ENCODE results near the gene ZBTB45.

Gene ZBTB45

DNA sequence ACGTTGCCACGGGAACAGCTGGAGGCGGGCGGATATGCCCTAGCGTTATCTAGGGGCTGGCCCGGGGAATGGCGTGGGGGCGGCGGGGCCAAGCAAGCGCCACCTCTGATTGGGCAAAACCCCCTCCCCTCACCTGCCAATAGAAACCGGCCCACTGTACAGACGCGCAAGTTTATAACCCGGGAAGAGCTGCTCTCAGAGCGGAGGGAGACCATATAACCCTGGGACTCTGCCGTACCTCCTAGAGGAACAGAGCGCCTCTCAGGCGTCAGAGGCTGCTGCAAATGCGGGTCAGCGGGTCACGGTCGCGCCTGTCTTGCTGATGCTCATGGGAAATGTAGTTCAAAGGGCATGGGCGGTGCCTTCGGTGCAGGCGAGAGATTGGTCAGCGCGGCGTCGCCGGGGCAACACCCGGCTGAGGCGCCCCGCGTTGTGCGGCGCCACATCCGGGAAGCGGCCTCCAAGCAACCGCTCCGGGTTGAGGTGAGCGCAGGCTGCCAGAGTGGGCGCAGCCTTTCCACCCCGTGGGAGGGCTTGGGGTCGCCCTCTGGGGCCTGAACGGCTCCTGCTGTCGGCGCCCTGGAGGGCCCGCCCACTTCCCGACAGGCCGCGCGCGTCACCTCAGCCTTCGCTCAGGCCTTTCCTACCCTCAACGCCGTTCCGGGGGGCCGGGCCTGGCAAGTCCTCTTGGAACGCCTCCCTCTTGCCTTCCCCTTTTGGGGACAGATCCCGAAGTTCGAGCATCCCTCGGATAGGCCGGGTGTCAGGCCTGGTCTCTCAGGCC lies 43.7 kb downstream of the ZBTB45 start, which contains the start of gene ZNF446:
ZNF446 (plus strand) TSS at position 639 of the 784 bp plus-strand sequence. CDS start 867 bp downstream, outside the sequence.
- ChIA-PET POLR2A (interaction anchor here (1.0 to 2.5 kb wide), 12 partner anchors 8 to 248 kb away, joined by 3 to 11 read pairs (median 4); partner anchors contain the start of genes TRIM28, ZBTB45, ZNF324 and ZNF324B), CTCF (interaction anchor here (1.1 to 2.2 kb wide), 2 partner anchors 43 to 73 kb away, joined by 6 to 8 read pairs; partner anchors contain the start of gene ZBTB45)
- no peaks in the 10 kb centered on the region for H3K9me3 ChIP-seq (ENCODE audit: control insufficient read depth, insufficient read depth, low read depth, low read length)
- peak within 1 kb of the TSS; percentile 69 for H3K27ac ChIP-seq (ENCODE audit: extremely low read depth, low read depth, low read length)
- peaks cover 7% of the 10 kb centered on the region; the same call in 1 of the 2 replicates for H3K4me1 ChIP-seq (ENCODE audit: control insufficient read depth, insufficient read depth, low read length)
- H3K36me3 ChIP-seq (ENCODE audit: control insufficient read depth in 2 of 2, insufficient read depth in 1 of 2, low read length in 2 of 2): peaks cover 13 to 59% of the 10 kb centered on the region in 2 experiments
- peak within 1 kb of the TSS; percentile 75 for H3K4me3 ChIP-seq (ENCODE audit: low read depth, low read length)
- TF ChIP-seq ZFHX2 (tag by site-specific recombination; conservative IDR thresholded peaks at IDR 0.05) (peak; percentile 92), ZNF530 (tag by site-specific recombination; IDR thresholded peaks at IDR 0.05; ENCODE audit: low read depth) (no peak), SP3 (tag by site-specific recombination; IDR thresholded peaks at IDR 0.05) (peak; percentile 94), ZNF837 (tag by site-specific recombination; IDR thresholded peaks at IDR 0.05) (peak; percentile 71; the same call in 1 of the 2 replicates), ZNF423 (tag by site-specific recombination; IDR thresholded peaks at IDR 0.05) (peak; percentile 66), SP7 (tag by site-specific recombination; IDR thresholded peaks at IDR 0.05) (peak; percentile 47; the same call in 1 of the 2 replicates), ZBTB21 (tag by site-specific recombination; IDR thresholded peaks at IDR 0.05) (peak; percentile 33; the same call in 1 of the 2 replicates), ZBTB20 (tag by site-specific recombination; IDR thresholded peaks at IDR 0.05) (peak; percentile 96), ZNF747 (tag by site-specific recombination; IDR thresholded peaks at IDR 0.05) (no peak), ZBTB8A (tag by site-specific recombination; IDR thresholded peaks at IDR 0.05) (peak; percentile 97), BCL11B (tag by site-specific recombination; IDR thresholded peaks at IDR 0.05; ENCODE audit: low read depth) (peak; percentile 72; the same call in 1 of the 2 replicates), MEIS1 (CRISPR knock-in tag; IDR thresholded peaks at IDR 0.05; ENCODE audit: borderline replicate concordance) (no peak), ZNF76 (tag by site-specific recombination; IDR thresholded peaks at IDR 0.05; ENCODE audit: borderline replicate concordance, low read depth) (peak; percentile 90), ZNF629 (tag by site-specific recombination; IDR thresholded peaks at IDR 0.05) (peak; percentile 55; the same call in 1 of the 2 replicates), ZEB2 (tag by site-specific recombination; IDR thresholded peaks at IDR 0.05) (peak; percentile 58; the same call in 1 of the 2 replicates), ZNF561 (tag by site-specific recombination; IDR thresholded peaks at IDR 0.05; ENCODE audit: borderline replicate concordance) (peak; percentile 80; the same call in 1 of the 2 replicates), ZNF2 (tag by site-specific recombination; IDR thresholded peaks at IDR 0.05) (0 out of 2 replicates have a peak, but pooled peaks have one; percentile 3), OVOL3 (tag by site-specific recombination; IDR thresholded peaks at IDR 0.05) (0 out of 2 replicates have a peak, but pooled peaks have one; percentile 16), ZXDB (tag by site-specific recombination; IDR thresholded peaks at IDR 0.05) (peak; percentile 82), ZNF707 (tag by site-specific recombination; IDR thresholded peaks at IDR 0.05) (no peak), GLI4 (tag by site-specific recombination; IDR thresholded peaks at IDR 0.05) (no peak)
- TF ChIP-seq, protein P1, sequence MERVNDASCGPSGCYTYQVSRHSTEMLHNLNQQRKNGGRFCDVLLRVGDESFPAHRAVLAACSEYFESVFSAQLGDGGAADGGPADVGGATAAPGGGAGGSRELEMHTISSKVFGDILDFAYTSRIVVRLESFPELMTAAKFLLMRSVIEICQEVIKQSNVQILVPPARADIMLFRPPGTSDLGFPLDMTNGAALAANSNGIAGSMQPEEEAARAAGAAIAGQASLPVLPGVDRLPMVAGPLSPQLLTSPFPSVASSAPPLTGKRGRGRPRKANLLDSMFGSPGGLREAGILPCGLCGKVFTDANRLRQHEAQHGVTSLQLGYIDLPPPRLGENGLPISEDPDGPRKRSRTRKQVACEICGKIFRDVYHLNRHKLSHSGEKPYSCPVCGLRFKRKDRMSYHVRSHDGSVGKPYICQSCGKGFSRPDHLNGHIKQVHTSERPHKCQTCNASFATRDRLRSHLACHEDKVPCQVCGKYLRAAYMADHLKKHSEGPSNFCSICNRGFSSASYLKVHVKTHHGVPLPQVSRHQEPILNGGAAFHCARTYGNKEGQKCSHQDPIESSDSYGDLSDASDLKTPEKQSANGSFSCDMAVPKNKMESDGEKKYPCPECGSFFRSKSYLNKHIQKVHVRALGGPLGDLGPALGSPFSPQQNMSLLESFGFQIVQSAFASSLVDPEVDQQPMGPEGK (tag by site-specific recombination; IDR thresholded peaks at IDR 0.05): peak; percentile 76
- TF ChIP-seq, protein P2, sequence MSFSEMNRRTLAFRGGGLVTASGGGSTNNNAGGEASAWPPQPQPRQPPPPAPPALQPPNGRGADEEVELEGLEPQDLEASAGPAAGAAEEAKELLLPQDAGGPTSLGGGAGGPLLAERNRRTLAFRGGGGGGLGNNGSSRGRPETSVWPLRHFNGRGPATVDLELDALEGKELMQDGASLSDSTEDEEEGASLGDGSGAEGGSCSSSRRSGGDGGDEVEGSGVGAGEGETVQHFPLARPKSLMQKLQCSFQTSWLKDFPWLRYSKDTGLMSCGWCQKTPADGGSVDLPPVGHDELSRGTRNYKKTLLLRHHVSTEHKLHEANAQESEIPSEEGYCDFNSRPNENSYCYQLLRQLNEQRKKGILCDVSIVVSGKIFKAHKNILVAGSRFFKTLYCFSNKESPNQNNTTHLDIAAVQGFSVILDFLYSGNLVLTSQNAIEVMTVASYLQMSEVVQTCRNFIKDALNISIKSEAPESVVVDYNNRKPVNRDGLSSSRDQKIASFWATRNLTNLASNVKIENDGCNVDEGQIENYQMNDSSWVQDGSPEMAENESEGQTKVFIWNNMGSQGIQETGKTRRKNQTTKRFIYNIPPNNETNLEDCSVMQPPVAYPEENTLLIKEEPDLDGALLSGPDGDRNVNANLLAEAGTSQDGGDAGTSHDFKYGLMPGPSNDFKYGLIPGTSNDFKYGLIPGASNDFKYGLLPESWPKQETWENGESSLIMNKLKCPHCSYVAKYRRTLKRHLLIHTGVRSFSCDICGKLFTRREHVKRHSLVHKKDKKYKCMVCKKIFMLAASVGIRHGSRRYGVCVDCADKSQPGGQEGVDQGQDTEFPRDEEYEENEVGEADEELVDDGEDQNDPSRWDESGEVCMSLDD (tag by site-specific recombination; IDR thresholded peaks at IDR 0.05): peak; percentile 75; the same call in 1 of the 2 replicates
- TF ChIP-seq, protein P3, sequence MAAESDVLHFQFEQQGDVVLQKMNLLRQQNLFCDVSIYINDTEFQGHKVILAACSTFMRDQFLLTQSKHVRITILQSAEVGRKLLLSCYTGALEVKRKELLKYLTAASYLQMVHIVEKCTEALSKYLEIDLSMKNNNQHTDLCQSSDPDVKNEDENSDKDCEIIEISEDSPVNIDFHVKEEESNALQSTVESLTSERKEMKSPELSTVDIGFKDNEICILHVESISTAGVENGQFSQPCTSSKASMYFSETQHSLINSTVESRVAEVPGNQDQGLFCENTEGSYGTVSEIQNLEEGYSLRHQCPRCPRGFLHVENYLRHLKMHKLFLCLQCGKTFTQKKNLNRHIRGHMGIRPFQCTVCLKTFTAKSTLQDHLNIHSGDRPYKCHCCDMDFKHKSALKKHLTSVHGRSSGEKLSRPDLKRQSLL (tag by site-specific recombination; IDR thresholded peaks at IDR 0.05): peak; percentile 49; the same call in 1 of the 2 replicates
- TF ChIP-seq, protein P4, sequence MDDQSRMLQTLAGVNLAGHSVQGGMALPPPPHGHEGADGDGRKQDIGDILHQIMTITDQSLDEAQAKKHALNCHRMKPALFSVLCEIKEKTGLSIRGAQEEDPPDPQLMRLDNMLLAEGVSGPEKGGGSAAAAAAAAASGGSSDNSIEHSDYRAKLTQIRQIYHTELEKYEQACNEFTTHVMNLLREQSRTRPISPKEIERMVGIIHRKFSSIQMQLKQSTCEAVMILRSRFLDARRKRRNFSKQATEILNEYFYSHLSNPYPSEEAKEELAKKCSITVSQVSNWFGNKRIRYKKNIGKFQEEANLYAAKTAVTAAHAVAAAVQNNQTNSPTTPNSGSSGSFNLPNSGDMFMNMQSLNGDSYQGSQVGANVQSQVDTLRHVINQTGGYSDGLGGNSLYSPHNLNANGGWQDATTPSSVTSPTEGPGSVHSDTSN (CRISPR knock-in tag; IDR thresholded peaks at IDR 0.05): 0 out of 2 replicates have a peak, but pooled peaks have one; percentile 12
- TF ChIP-seq, protein P5, sequence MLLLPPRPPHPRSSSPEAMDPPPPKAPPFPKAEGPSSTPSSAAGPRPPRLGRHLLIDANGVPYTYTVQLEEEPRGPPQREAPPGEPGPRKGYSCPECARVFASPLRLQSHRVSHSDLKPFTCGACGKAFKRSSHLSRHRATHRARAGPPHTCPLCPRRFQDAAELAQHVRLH (tag by site-specific recombination; IDR thresholded peaks at IDR 0.05): peak; percentile 49; the same call in 1 of the 2 replicates
- TF ChIP-seq, protein P6, sequence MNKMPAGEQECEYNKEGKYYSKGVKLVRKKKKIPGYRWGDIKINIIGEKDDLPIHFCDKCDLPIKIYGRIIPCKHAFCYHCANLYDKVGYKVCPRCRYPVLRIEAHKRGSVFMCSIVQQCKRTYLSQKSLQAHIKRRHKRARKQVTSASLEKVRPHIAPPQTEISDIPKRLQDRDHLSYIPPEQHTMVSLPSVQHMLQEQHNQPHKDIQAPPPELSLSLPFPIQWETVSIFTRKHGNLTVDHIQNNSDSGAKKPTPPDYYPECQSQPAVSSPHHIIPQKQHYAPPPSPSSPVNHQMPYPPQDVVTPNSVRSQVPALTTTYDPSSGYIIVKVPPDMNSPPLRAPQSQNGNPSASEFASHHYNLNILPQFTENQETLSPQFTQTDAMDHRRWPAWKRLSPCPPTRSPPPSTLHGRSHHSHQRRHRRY (tag by site-specific recombination; IDR thresholded peaks at IDR 0.05): 0 out of 2 replicates have a peak, but pooled peaks have one; percentile 13
